HEK293T (cell line): Measurements from ENCODE around the gene SLC38A3.
"Not testable (repeated sequence)": the region's sequence is repeated elsewhere in the genome, so short reads cannot be mapped to it uniquely, and the experiment has no call there.

ENCODE experiments used
- CTCF ChIA-PET: fragments of 350-600 bp; formaldehyde crosslinking; extraction: SDS; loops from one replicate; lab custom pipeline; 2021; ENCODE audit warnings: antibody characterized with exemption, inconsistent platforms; lab: Yijun Ruan, JAX
- POLR2A ChIA-PET: fragments of 350-600 bp; formaldehyde crosslinking; extraction: SDS; loops from one replicate; lab custom pipeline; 2020; ENCODE audit warnings: antibody characterized with exemption, inconsistent platforms; lab: Yijun Ruan, JAX
- DNase-seq: peaks from one replicate; pipeline ENCODE4 v3.0.0; 2012; ENCODE audit warnings: mixed read lengths; ENCODE audit errors: extremely low spot score
- ARNT ChIP-seq: fragments of 450-650 bp; IDR thresholded peaks from 2 replicates; pipeline ENCODE4 v1.6.1; 2017; ENCODE audit warnings: mild to moderate bottlenecking
- BHLHE40 ChIP-seq: fragments of 450-650 bp; IDR thresholded peaks from 2 replicates; pipeline ENCODE4 v1.6.1; 2016; ENCODE audit warnings: mild to moderate bottlenecking, moderate library complexity, borderline replicate concordance
- CTBP1 ChIP-seq: fragments of 450-650 bp; IDR thresholded peaks from 2 replicates; pipeline ENCODE4 v1.6.1; 2016; ENCODE audit warnings: borderline replicate concordance
- ELF4 ChIP-seq: fragments of 450-650 bp; IDR thresholded peaks from 2 replicates; pipeline ENCODE4 v1.6.1; 2017; ENCODE audit warnings: antibody characterized with exemption
- FOXA1 ChIP-seq: fragments of 450-650 bp; IDR thresholded peaks from 2 replicates; pipeline ENCODE4 v1.6.1; 2016; ENCODE audit warnings: mild to moderate bottlenecking
- FOXK2 ChIP-seq: fragments of 450-650 bp; IDR thresholded peaks from 2 replicates; pipeline ENCODE4 v1.6.1; 2016; ENCODE audit warnings: mild to moderate bottlenecking
- FOXM1 ChIP-seq: fragments of 450-650 bp; IDR thresholded peaks from 2 replicates; pipeline ENCODE4 v1.6.1; 2017; ENCODE audit warnings: mild to moderate bottlenecking, borderline replicate concordance
- HDGF ChIP-seq: fragments of 450-650 bp; IDR thresholded peaks from 2 replicates; pipeline ENCODE4 v1.6.1; 2017; ENCODE audit warnings: antibody characterized with exemption, borderline replicate concordance
- L3MBTL2 ChIP-seq: fragments of 450-650 bp; conservative IDR thresholded peaks from 2 replicates; pipeline ENCODE4 v1.6.1; 2016; ENCODE audit warnings: mild to moderate bottlenecking
- LEF1 ChIP-seq: fragments of 450-650 bp; IDR thresholded peaks from 2 replicates; pipeline ENCODE4 v1.6.1; 2017; ENCODE audit warnings: mild to moderate bottlenecking, borderline replicate concordance
- NFRKB ChIP-seq: fragments of 450-650 bp; IDR thresholded peaks from 2 replicates; pipeline ENCODE4 v1.6.1; 2016; ENCODE audit warnings: mild to moderate bottlenecking, moderate library complexity
- SP1 ChIP-seq: fragments of 450-650 bp; IDR thresholded peaks from 2 replicates; pipeline ENCODE4 v1.6.1; 2017
- SUZ12 ChIP-seq: fragments of 450-650 bp; IDR thresholded peaks from 2 replicates; pipeline ENCODE4 v1.6.1; 2016; ENCODE audit warnings: mild to moderate bottlenecking
- TARDBP ChIP-seq: fragments of 450-650 bp; IDR thresholded peaks from 2 replicates; pipeline ENCODE4 v1.6.1; 2016
- ZNF384 ChIP-seq: fragments of 450-650 bp; IDR thresholded peaks from 2 replicates; pipeline ENCODE4 v1.6.1; 2016
- TF ChIP-seq, protein P1 (sequence below): fragments of 450-650 bp; IDR thresholded peaks from 2 replicates; pipeline ENCODE4 v1.6.1; 2016

SLC38A3 gene

GRCh38 chr3:50210510-50211367, 5.7 kb downstream of the SLC38A3 start:
- CTCF ChIA-PET, result interaction anchor here (1.3 kb wide), 1 partner anchor 36 kb away, joined by 4 read pairs; no protein-coding TSS in a partner anchor
- no peak for TF ChIP-seq L3MBTL2
- TF ChIP-seq ARNT, result no peak
- TF ChIP-seq NFRKB, result no peak
- TF ChIP-seq FOXK2, result no peak
- no peak for TF ChIP-seq SUZ12
- no peak for TF ChIP-seq CTBP1
- no peak for TF ChIP-seq FOXA1
- TF ChIP-seq, protein P1, sequence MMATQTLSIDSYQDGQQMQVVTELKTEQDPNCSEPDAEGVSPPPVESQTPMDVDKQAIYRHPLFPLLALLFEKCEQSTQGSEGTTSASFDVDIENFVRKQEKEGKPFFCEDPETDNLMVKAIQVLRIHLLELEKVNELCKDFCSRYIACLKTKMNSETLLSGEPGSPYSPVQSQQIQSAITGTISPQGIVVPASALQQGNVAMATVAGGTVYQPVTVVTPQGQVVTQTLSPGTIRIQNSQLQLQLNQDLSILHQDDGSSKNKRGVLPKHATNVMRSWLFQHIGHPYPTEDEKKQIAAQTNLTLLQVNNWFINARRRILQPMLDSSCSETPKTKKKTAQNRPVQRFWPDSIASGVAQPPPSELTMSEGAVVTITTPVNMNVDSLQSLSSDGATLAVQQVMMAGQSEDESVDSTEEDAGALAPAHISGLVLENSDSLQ, result no peak
- no peak for TF ChIP-seq BHLHE40
- TF ChIP-seq SP1, result no peak
- TF ChIP-seq FOXM1, result no peak
- no peak for TF ChIP-seq HDGF
- TF ChIP-seq LEF1, result no peak
- no peak for TF ChIP-seq TARDBP
- POLR2A ChIA-PET, result interaction anchor here (1.4 to 1.9 kb wide), 2 partner anchors 11 to 17 kb away, joined by 4 to 6 read pairs; no protein-coding TSS in a partner anchor
- DNase-seq, result no peak

- ChIA-PET POLR2A (interaction anchor here (0.8 to 1.4 kb wide), 3 partner anchors 11 to 24 kb away, joined by 3 to 4 read pairs (median 3); partner anchors contain the start of gene GNAI2), CTCF (interaction anchor here (0.8 to 0.9 kb wide), 2 partner anchors 17 to 19 kb away, joined by 3 read pairs; no protein-coding TSS in a partner anchor)
- DNase-seq, result not testable (repeated sequence)
Measured at GRCh38 chr3:50211368-50211717, 6.3 kb downstream of the SLC38A3 start.

DNA sequence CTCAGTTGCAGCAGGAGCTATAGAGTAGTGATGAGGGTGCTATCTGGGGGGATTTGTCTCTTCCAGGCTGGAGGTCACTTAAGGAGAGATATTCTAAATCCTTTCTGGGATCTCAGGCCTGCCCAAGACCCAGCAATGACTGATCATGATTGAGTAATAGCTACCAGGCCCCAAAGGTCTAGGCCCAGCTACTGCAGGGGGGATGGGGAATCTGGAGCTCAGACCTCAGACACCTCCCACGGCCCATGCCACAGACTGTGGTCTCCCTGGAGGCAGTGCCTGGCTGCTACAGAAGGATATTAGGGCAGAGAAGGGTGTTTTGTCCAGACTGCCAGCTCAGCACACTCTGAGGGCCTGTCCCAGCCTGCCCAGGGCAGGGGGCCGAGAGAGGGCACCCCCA, 6.9 kb downstream of the SLC38A3 start:
- POLR2A ChIA-PET, result interaction anchor here (0.8 kb wide), 2 partner anchors 16 to 24 kb away, joined by 3 read pairs; partner anchors contain the start of gene GNAI2
- CTCF ChIA-PET, result interaction anchor here (0.5 to 0.9 kb wide), 3 partner anchors 13 to 19 kb away, joined by 3 to 5 read pairs (median 3); no protein-coding TSS in a partner anchor

GRCh38 chr3:50212502-50212901, 7.4 kb downstream of the SLC38A3 start:
- CTCF ChIA-PET, result interaction anchor here (0.9 kb wide), 2 partner anchors 18 to 19 kb away, joined by 3 read pairs; no protein-coding TSS in a partner anchor
- TF ChIP-seq NFRKB (no peak), ARNT (no peak), CTBP1 (no peak), L3MBTL2 (no peak), FOXA1 (no peak), HDGF (no peak), SP1 (no peak), ELF4 (no peak), ZNF384 (no peak), FOXM1 (no peak), BHLHE40 (no peak), TARDBP (no peak), FOXK2 (no peak), SUZ12 (no peak), LEF1 (no peak)
- TF ChIP-seq, protein P1, result no peak
- POLR2A ChIA-PET, result no interaction called here

More for the DNA sequence above, 6.9 kb downstream of the SLC38A3 start:
- DNase-seq, result no peak
- TF ChIP-seq FOXM1 (no peak), SUZ12 (no peak), NFRKB (no peak), HDGF (no peak), BHLHE40 (no peak), L3MBTL2 (no peak), ARNT (no peak), FOXK2 (no peak), ELF4 (no peak), LEF1 (no peak), FOXA1 (no peak), ZNF384 (no peak), TARDBP (no peak), CTBP1 (no peak), SP1 (no peak)
- TF ChIP-seq, protein P1, result no peak

DNA sequence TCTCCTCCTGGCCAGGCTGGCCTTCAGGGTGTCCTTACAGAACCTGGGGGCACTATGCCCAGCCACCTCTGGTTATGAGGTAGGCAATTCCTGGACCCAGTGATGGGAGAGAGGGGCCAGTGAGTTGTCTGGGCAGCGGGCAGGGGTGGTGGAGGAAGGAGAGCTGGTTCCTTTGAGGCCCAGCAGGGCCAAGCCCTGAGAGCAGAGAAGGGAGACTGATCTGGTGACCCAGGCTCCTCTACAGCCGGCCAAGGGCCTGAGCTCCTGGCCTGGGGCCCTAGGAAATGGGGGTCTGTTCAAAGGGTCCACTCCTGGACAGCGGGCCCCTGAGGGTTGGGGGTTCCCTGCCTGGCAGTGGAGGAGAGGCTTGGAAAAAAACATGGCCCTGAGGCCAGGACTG, 7.9 kb downstream of the SLC38A3 start:
- ChIA-PET POLR2A (no interaction called here), CTCF (interaction anchor here (0.9 kb wide), 1 partner anchor 19 kb away, joined by 3 read pairs; no protein-coding TSS in a partner anchor)
- no peak for DNase-seq
- TF ChIP-seq BHLHE40 (no peak), HDGF (no peak), TARDBP (no peak), NFRKB (no peak), ELF4 (no peak), SP1 (no peak), FOXK2 (no peak), LEF1 (no peak), ARNT (no peak), CTBP1 (no peak), FOXM1 (no peak), ZNF384 (no peak), FOXA1 (no peak), SUZ12 (no peak), L3MBTL2 (no peak)
- TF ChIP-seq, protein P1, result no peak

More at GRCh38 chr3:50212502-50212901, 7.4 kb downstream of the SLC38A3 start:
- no peak for DNase-seq
